SK-N-SH (cell line): ENCODE measurements around the gene DEXI. TPM values are rescaled to one million over a fixed set of nuclear protein-coding genes. Genes with fewer than 3 reads are reported as not detected.

Source experiments
- CTCF ChIA-PET: fragments of 300-600, 350-600 bp; formaldehyde crosslinking; extraction: SDS; loops from one replicate; lab custom pipeline; 2021; lab: Yijun Ruan, JAX
- POLR2A ChIA-PET: fragments of 350-600 bp; sonication (Branson Sonifier 250); formaldehyde crosslinking; extraction: SDS; loops from one replicate; lab custom pipeline; 2020; ENCODE audit warnings: antibody characterized with exemption, inconsistent platforms; lab: Yijun Ruan, JAX
- DNase-seq: peaks from one replicate; pipeline ENCODE4 v3.0.0; 2012
- H2AFZ ChIP-seq: fragments of 200-600 bp; sonication (generic); 2 replicates; pipeline ENCODE4 v1.8.1; 2016; ENCODE audit warnings: antibody characterized with exemption, mild to moderate bottlenecking, low read depth
- H3F3A ChIP-seq: fragments of 200-600 bp; sonication (generic); replicated peaks from 2 replicates; pipeline ENCODE3; 2016; ENCODE audit warnings: antibody characterized with exemption, mild to moderate bottlenecking; ENCODE audit not compliant: insufficient read depth
- H3K27ac ChIP-seq, 2 experiments: fragments of 200-500 bp in 1 of 2; fragments of 200-600 bp in 1 of 2; sonication (Bioruptor generic) in 1 of 2; sonication (generic), shearing (Covaris generic) in 1 of 2; 2 replicates each; pipeline versions ENCODE4 v1.5.1 to v1.6.1; 2014 to 2016; ENCODE audit warnings: low read depth in 2 of 2, inconsistent platforms in 1 of 2, low read length in 1 of 2, mild to moderate bottlenecking in 1 of 2, mixed read lengths in 1 of 2
- H3K27me3 ChIP-seq: fragments of 200-600 bp; sonication (generic), shearing (Covaris generic); 2 replicates; pipeline ENCODE4 v1.6.1; 2016; ENCODE audit warnings: mixed run types; ENCODE audit not compliant: insufficient read depth
- H3K36me3 ChIP-seq, 2 experiments: fragments of 200-500 bp in 1 of 2; fragments of 200-600 bp in 1 of 2; sonication (Bioruptor generic) in 1 of 2; sonication (generic) in 1 of 2; replicated peaks in 1 of 2; 2 replicates each; pipeline versions ENCODE3 to v1.5.1; 2014 to 2016; ENCODE audit warnings: low read length in 1 of 2, mild to moderate bottlenecking in 1 of 2; ENCODE audit not compliant: insufficient read depth in 2 of 2, control insufficient read depth in 1 of 2
- H3K4me1 ChIP-seq, 2 experiments: fragments of 200-500 bp in 1 of 2; fragments of 200-600 bp in 1 of 2; sonication (Bioruptor generic) in 1 of 2; sonication (generic), shearing (Covaris generic) in 1 of 2; 2 replicates each; pipeline versions ENCODE4 v1.5.1 to v1.6.1; 2014 to 2016; ENCODE audit warnings: low read depth in 1 of 2, low read length in 1 of 2, mixed run types in 1 of 2; ENCODE audit not compliant: insufficient read depth in 2 of 2, control insufficient read depth in 1 of 2
- H3K4me2 ChIP-seq: fragments of 200-600 bp; sonication (generic), shearing (Covaris generic); 2 replicates; pipeline ENCODE4 v1.6.1; 2017; ENCODE audit warnings: mixed run types
- H3K4me3 ChIP-seq, 2 experiments: fragments of 200-500 bp in 1 of 2; fragments of 200-600 bp in 1 of 2; sonication (Bioruptor generic) in 1 of 2; sonication (generic), shearing (Covaris generic) in 1 of 2; 2 replicates each; pipeline versions ENCODE4 v1.5.1 to v1.8.1; 2014 to 2016; ENCODE audit warnings: low read depth in 2 of 2, inconsistent platforms in 1 of 2, low read length in 1 of 2, mild to moderate bottlenecking in 1 of 2, mixed read lengths in 1 of 2, moderate library complexity in 1 of 2
- H3K79me2 ChIP-seq: fragments of 200-600 bp; sonication (generic); 2 replicates; pipeline ENCODE4 v1.8.1; 2017; ENCODE audit warnings: mild to moderate bottlenecking; ENCODE audit not compliant: insufficient read depth
- H3K9ac ChIP-seq: fragments of 200-600 bp; sonication (generic); 2 replicates; pipeline ENCODE4 v1.6.1; 2017; ENCODE audit warnings: mixed run types
- H3K9me2 ChIP-seq: fragments of 200-600 bp; sonication (generic); 2 replicates; pipeline ENCODE4 v1.6.1; 2017; ENCODE audit warnings: mixed run types
- H3K9me3 ChIP-seq: fragments of 200-600 bp; sonication (generic); 2 replicates; pipeline ENCODE4 v1.6.1; 2017; ENCODE audit warnings: mixed run types, mild to moderate bottlenecking, moderate library complexity
- H4K20me1 ChIP-seq: fragments of 200-600 bp; sonication (generic); 2 replicates; pipeline ENCODE4 v1.6.1; 2017; ENCODE audit warnings: mild to moderate bottlenecking, mixed run types; ENCODE audit not compliant: insufficient read depth
- CHD2 ChIP-seq: fragments of 150-350 bp; IDR thresholded peaks from 2 replicates; pipeline ENCODE4 v1.6.1; 2018; ENCODE audit warnings: low read length; ENCODE audit not compliant: partially characterized antibody
- FOSL2 ChIP-seq: IDR thresholded peaks from 2 replicates; pipeline ENCODE4 v1.4.0; 2012; ENCODE audit warnings: low read depth, mild to moderate bottlenecking, moderate library complexity, borderline replicate concordance
- GABPA ChIP-seq: IDR thresholded peaks from 2 replicates; pipeline ENCODE4 v1.4.0; 2012; ENCODE audit warnings: low read depth, mild to moderate bottlenecking
- JUND ChIP-seq: IDR thresholded peaks from 2 replicates; pipeline ENCODE4 v1.4.0; 2012
- MXI1 ChIP-seq: IDR thresholded peaks from 2 replicates; pipeline ENCODE4 v1.6.1; 2012; ENCODE audit warnings: mild to moderate bottlenecking, low read depth, low read length, improper control_type of control experiment
- NFIC ChIP-seq: IDR thresholded peaks from 2 replicates; pipeline ENCODE4 v1.4.0; 2012; ENCODE audit warnings: borderline replicate concordance
- NRF1 ChIP-seq: IDR thresholded peaks from 2 replicates; pipeline ENCODE4 v1.6.1; 2012; ENCODE audit warnings: low read depth, mild to moderate bottlenecking, low read length
- RAD21 ChIP-seq: IDR thresholded peaks from 2 replicates; pipeline ENCODE4 v1.6.1; 2012; ENCODE audit warnings: mild to moderate bottlenecking, low read length
- RXRA ChIP-seq: IDR thresholded peaks from 2 replicates; pipeline ENCODE4 v1.4.0; 2012; ENCODE audit warnings: low read depth, mild to moderate bottlenecking, borderline replicate concordance
- SMC3 ChIP-seq: IDR thresholded peaks from 2 replicates; pipeline ENCODE4 v1.6.1; 2012; ENCODE audit warnings: low read depth, low read length, improper control_type of control experiment
- TAF1 ChIP-seq: IDR thresholded peaks from 2 replicates; pipeline ENCODE4 v1.6.1; 2012; ENCODE audit warnings: low read depth, mild to moderate bottlenecking, low read length, moderate library complexity, borderline replicate concordance
- TCF12 ChIP-seq: IDR thresholded peaks from 2 replicates; pipeline ENCODE4 v1.4.0; 2012
- TEAD4 ChIP-seq: IDR thresholded peaks from 2 replicates; pipeline ENCODE4 v1.4.0; 2012; ENCODE audit warnings: mild to moderate bottlenecking, borderline replicate concordance; ENCODE audit not compliant: insufficient read depth
- YY1 ChIP-seq: IDR thresholded peaks from 2 replicates; pipeline ENCODE4 v1.4.0; 2012; ENCODE audit warnings: low read depth, mild to moderate bottlenecking
- WGBS: methylation state at CpG from one replicate; pipeline ENCODE4 v1.1.6; 2017; ENCODE audit warnings: low lambda C conversion rate; 5-methylcytosine and 5-hydroxymethylcytosine counted together
- polyA plus RNA-seq, 3 experiments: library from polyadenylated mRNA; depleted of rRNA; stranded (reverse); fragments of >200 nt; gene quantifications; 2 replicates each; pipeline ENCODE4 v1.2.3, GENCODE V29; 2012
- TF ChIP-seq, protein P1 (sequence below): fragments of 200-600 bp; sonication (generic); IDR thresholded peaks from 2 replicates; pipeline ENCODE4 v1.6.1; 2017; ENCODE audit warnings: antibody characterized with exemption, mild to moderate bottlenecking, moderate library complexity
- TF ChIP-seq, protein P2 (sequence below): fragments of 150-350 bp; IDR thresholded peaks from 2 replicates; pipeline ENCODE4 v1.6.1; 2017; ENCODE audit warnings: antibody characterized with exemption, low read length, low read depth, borderline replicate concordance
- TF ChIP-seq, protein P3 (sequence below): IDR thresholded peaks from 2 replicates; pipeline ENCODE4 v1.4.0; 2012; ENCODE audit warnings: low read depth
- TF ChIP-seq, protein P4 (sequence below): fragments of 150-350 bp; IDR thresholded peaks from 2 replicates; pipeline ENCODE4 v1.6.1; 2016; ENCODE audit warnings: mild to moderate bottlenecking, low read depth, low read length

The DEXI gene
- polyA plus RNA-seq, 1 of the 3 experiments (the other 2 are of a cell fraction): 55.5 TPM

DNA sequence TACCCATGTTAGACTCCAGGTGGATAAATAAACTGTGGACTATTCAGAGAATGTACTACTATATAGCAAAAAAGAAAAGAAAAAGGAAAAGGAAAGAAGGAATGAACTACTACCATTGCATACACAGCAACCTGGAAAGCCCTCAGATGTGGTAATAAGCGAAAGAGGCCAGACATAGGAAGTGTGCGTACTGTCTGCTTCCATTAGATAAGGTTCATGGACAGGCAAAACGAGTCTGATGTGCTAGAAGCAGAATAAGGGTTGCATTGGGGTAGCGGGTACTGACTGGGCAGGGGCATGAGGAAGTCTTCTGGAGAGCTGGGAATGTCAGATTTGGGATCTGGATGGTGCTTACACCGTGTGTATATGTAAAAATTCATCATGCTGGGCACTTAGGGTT lies 23.9 kb upstream of the DEXI start:
- ChIA-PET CTCF (interaction anchor here (1.7 to 12.7 kb wide), 5 partner anchors 8 to 318 kb away, joined by 3 to 318 read pairs (median 52); partner anchors contain the start of genes CLEC16A and SOCS1), POLR2A (no interaction called here)
- no peaks in the 10 kb centered on the region for H3K79me2 ChIP-seq
- no peak overlapping the region for H3K4me2 ChIP-seq
- TF ChIP-seq, protein P1, sequence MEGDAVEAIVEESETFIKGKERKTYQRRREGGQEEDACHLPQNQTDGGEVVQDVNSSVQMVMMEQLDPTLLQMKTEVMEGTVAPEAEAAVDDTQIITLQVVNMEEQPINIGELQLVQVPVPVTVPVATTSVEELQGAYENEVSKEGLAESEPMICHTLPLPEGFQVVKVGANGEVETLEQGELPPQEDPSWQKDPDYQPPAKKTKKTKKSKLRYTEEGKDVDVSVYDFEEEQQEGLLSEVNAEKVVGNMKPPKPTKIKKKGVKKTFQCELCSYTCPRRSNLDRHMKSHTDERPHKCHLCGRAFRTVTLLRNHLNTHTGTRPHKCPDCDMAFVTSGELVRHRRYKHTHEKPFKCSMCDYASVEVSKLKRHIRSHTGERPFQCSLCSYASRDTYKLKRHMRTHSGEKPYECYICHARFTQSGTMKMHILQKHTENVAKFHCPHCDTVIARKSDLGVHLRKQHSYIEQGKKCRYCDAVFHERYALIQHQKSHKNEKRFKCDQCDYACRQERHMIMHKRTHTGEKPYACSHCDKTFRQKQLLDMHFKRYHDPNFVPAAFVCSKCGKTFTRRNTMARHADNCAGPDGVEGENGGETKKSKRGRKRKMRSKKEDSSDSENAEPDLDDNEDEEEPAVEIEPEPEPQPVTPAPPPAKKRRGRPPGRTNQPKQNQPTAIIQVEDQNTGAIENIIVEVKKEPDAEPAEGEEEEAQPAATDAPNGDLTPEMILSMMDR: no peak
- TF ChIP-seq TEAD4: no peak
- no peak for TF ChIP-seq RXRA
- no peak for TF ChIP-seq JUND
- no peak for TF ChIP-seq NFIC
- TF ChIP-seq, protein P2, sequence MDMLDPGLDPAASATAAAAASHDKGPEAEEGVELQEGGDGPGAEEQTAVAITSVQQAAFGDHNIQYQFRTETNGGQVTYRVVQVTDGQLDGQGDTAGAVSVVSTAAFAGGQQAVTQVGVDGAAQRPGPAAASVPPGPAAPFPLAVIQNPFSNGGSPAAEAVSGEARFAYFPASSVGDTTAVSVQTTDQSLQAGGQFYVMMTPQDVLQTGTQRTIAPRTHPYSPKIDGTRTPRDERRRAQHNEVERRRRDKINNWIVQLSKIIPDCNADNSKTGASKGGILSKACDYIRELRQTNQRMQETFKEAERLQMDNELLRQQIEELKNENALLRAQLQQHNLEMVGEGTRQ: no peak
- TF ChIP-seq CHD2: no peak
- TF ChIP-seq GABPA: no peak
- TF ChIP-seq YY1: no peak
- TF ChIP-seq FOSL2: no peak
- TF ChIP-seq NRF1: no peak
- no peak for TF ChIP-seq MXI1
- no peak for TF ChIP-seq RAD21
- no peak for TF ChIP-seq TAF1
- TF ChIP-seq, protein P3, sequence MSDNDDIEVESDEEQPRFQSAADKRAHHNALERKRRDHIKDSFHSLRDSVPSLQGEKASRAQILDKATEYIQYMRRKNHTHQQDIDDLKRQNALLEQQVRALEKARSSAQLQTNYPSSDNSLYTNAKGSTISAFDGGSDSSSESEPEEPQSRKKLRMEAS: no peak
- no peak for TF ChIP-seq TCF12
- TF ChIP-seq, protein P4, sequence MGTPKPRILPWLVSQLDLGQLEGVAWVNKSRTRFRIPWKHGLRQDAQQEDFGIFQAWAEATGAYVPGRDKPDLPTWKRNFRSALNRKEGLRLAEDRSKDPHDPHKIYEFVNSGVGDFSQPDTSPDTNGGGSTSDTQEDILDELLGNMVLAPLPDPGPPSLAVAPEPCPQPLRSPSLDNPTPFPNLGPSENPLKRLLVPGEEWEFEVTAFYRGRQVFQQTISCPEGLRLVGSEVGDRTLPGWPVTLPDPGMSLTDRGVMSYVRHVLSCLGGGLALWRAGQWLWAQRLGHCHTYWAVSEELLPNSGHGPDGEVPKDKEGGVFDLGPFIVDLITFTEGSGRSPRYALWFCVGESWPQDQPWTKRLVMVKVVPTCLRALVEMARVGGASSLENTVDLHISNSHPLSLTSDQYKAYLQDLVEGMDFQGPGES: no peak
- no peak for TF ChIP-seq SMC3
- H3K9ac ChIP-seq: no peak overlapping the region
- H3K4me3 ChIP-seq: no peak overlapping the region
- H4K20me1 ChIP-seq: no peaks in the 10 kb centered on the region
- 88% methylated on average over 5 of the region's 5 CpGs for WGBS
- H3K4me1 ChIP-seq: peaks cover 9 to 13% of the 10 kb centered on the region in 2 experiments
- DNase-seq: no peak
- no peaks in the 10 kb centered on the region for H3K9me2 ChIP-seq
- H3K27ac ChIP-seq: no peak overlapping the region
- H3K27me3 ChIP-seq: no peaks in the 10 kb centered on the region
- no peak overlapping the region for H2AFZ ChIP-seq
- H3K9me3 ChIP-seq: no peaks in the 10 kb centered on the region
- peaks cover 6 to 25% of the 10 kb centered on the region in 2 experiments for H3K36me3 ChIP-seq
- H3F3A ChIP-seq: peaks cover 16% of the 10 kb centered on the region
